Left lung (tissue), 10 donors: ENCODE results near the gene ALDH9A1. TPM values are rescaled to one million over a fixed set of nuclear protein-coding genes. Genes with fewer than 3 reads are reported as not detected.

Source experiments
- ATAC-seq: fragments of 200-7000 bp; cut with Tn5 transposase; one replicate; pipeline ENCODE4 v1.9.1; 2020; ENCODE audit warnings: moderate library complexity
- DNase-seq, 4 donors: peaks; one replicate each; pipeline ENCODE4 v3.0.0-alpha.2; 2013 to 2020
- H3K27ac ChIP-seq, 2 donors: fragments of 200-600 bp; sonication (generic) in 1 of 2; one replicate each; pipeline versions ENCODE4 v1.5.0 to v1.8.0; 2020 to 2021
- H3K27me3 ChIP-seq, 2 donors: fragments of 200-600 bp; sonication (generic) in 1 of 2; one replicate each; pipeline versions ENCODE4 v1.5.0 to v1.8.0; 2020 to 2021
- H3K36me3 ChIP-seq, 2 donors: fragments of 200-600 bp; sonication (generic) in 1 of 2; one replicate each; pipeline versions ENCODE4 v1.5.0 to v1.8.0; 2020 to 2021
- H3K4me1 ChIP-seq, 2 donors: fragments of 200-600 bp; one replicate each; pipeline ENCODE4 v1.8.0; 2021
- H3K4me3 ChIP-seq, 2 donors: fragments of 200-600 bp; sonication (generic) in 1 of 2; one replicate each; pipeline versions ENCODE4 v1.5.0 to v1.8.0; 2020 to 2021; ENCODE audit warnings: mild to moderate bottlenecking in 1 of 2
- H3K9me3 ChIP-seq, 2 donors: fragments of 200-600 bp; sonication (generic) in 1 of 2; one replicate each; pipeline versions ENCODE4 v1.5.0 to v1.8.0; 2020 to 2021
- CTCF ChIP-seq, 2 donors: fragments of 200-600 bp; sonication (generic) in 1 of 2; IDR thresholded peaks; one replicate each; pipeline versions ENCODE4 v1.5.0 to v1.8.0; 2021; ENCODE audit warnings: antibody characterized with exemption in 2 of 2
- intact Hi-C, 2 donors: fragments of 100-400 bp; cut with DNase I; formaldehyde crosslinking; loops; one replicate each; pipeline versions ENCODE4 v1.11.2 to v1.14.2; 2022
- polyA plus RNA-seq, 6 donors: library from polyadenylated mRNA; unstranded; fragments of 120-200 nt; gene quantifications; one replicate each; pipeline ENCODE4 v1.2.1, GENCODE V29; 2013; ENCODE audit not compliant: insufficient read length in 6 of 6
- total RNA-seq, 2 donors: library from RNA; stranded (reverse); fragmentation: NEBNext Ultra II Directional; extraction: Animal tissue kit (Norgen Biotek cat#: 25700); gene quantifications; one replicate each; pipeline ENCODE4 v1.2.1, GENCODE V29; 2021
- donor health status: DM: no; HTN: yes; CAD: no.
- donor health status: DM: no; HTN: no; CAD: no.

ALDH9A1 gene
- total and polyA plus RNA-seq, 8 donors = 69.3 to 138 (median 107) TPM

- Histone ChIP-seq H3K4me3 (no peak overlapping the region), H3K4me1 (peaks cover 18 to 34% of the 10 kb centered on the region in 2 donors), H3K9me3 (no peaks in the 10 kb centered on the region), H3K36me3 (peaks cover 0 to 5% of the 10 kb centered on the region in 2 donors), H3K27me3 (no peaks in the 10 kb centered on the region), H3K27ac (no peak overlapping the region)
- DNase-seq (no peak), ATAC-seq (no peak)
- no peak for TF ChIP-seq CTCF (IDR thresholded peaks at IDR 0.05)
- intact Hi-C loops = no loop called here
Observed at GRCh38 chr1:165699577-165699976, 1.2 kb upstream of the ALDH9A1 start.

GRCh38 chr1:165698761-165699052, 345 bp upstream of the ALDH9A1 start:
- no peak for TF ChIP-seq CTCF (IDR thresholded peaks at IDR 0.05)
- peak overlapping the region; percentile 87 to 93 for H3K27ac ChIP-seq
- DNase-seq = no peak
- ATAC-seq = no peak
- peak overlapping the region; percentile 59 to 83 for H3K4me3 ChIP-seq
- peaks cover 18 to 34% of the 10 kb centered on the region in 2 donors for H3K4me1 ChIP-seq
- H3K27me3 ChIP-seq = no peaks in the 10 kb centered on the region
- no peaks in the 10 kb centered on the region for H3K9me3 ChIP-seq
- intact Hi-C loops = no loop called here
- H3K36me3 ChIP-seq = peaks cover 0 to 6% of the 10 kb centered on the region in 2 donors

GRCh38 chr1:165697491-165697880, 876 bp downstream of the ALDH9A1 start:
- peak overlapping the region; percentile 59 to 83 for H3K4me3 ChIP-seq
- TF ChIP-seq CTCF (IDR thresholded peaks at IDR 0.05) = no peak
- DNase-seq = no peak
- ATAC-seq = no peak
- peaks cover 18 to 34% of the 10 kb centered on the region in 2 donors for H3K4me1 ChIP-seq
- no peaks in the 10 kb centered on the region for H3K9me3 ChIP-seq
- H3K36me3 ChIP-seq = peaks cover 0 to 6% of the 10 kb centered on the region in 2 donors
- intact Hi-C loops = no loop called here
- no peaks in the 10 kb centered on the region for H3K27me3 ChIP-seq
- peak overlapping the region; percentile 87 to 93 for H3K27ac ChIP-seq

GRCh38 chr1:165696625-165697100, 1.7 kb downstream of the ALDH9A1 start:
- H3K4me3 ChIP-seq = peak overlapping the region in 1 of 2 donors; percentile 83
- intact Hi-C loops = no loop called here
- ATAC-seq (peak; percentile 54), DNase-seq (peak in 2 of 4 donors; percentile 89 to 94)
- peaks cover 0 to 6% of the 10 kb centered on the region in 2 donors for H3K36me3 ChIP-seq
- H3K27me3 ChIP-seq = no peaks in the 10 kb centered on the region
- TF ChIP-seq CTCF (IDR thresholded peaks at IDR 0.05) = no peak
- H3K4me1 ChIP-seq = peaks cover 18 to 34% of the 10 kb centered on the region in 2 donors
- no peaks in the 10 kb centered on the region for H3K9me3 ChIP-seq
- peak overlapping the region; percentile 28 to 93 for H3K27ac ChIP-seq

GRCh38 chr1:165695031-165695430, 3.3 kb downstream of the ALDH9A1 start:
- peaks cover 0 to 14% of the 10 kb centered on the region in 2 donors for H3K36me3 ChIP-seq
- no peak overlapping the region for H3K4me3 ChIP-seq
- no peaks in the 10 kb centered on the region for H3K9me3 ChIP-seq
- no peak for ATAC-seq
- peaks cover 18 to 34% of the 10 kb centered on the region in 2 donors for H3K4me1 ChIP-seq
- peak in 1 of 4 donors; percentile 17 for DNase-seq
- intact Hi-C loops = no loop called here
- no peak for TF ChIP-seq CTCF (IDR thresholded peaks at IDR 0.05)
- peak overlapping the region in 1 of 2 donors; percentile 93 for H3K27ac ChIP-seq
- no peaks in the 10 kb centered on the region for H3K27me3 ChIP-seq
